Effector memory CD4-positive, alpha-beta T cell (primary cell): ENCODE measurements around the gene CDK6.

ENCODE experiments used
- DNase-seq, 3 donors: peaks; one replicate each; pipeline ENCODE4 v3.0.0-alpha.2; 2020
- H3K27ac ChIP-seq: 2 replicates; pipeline ENCODE4 v1.7.0; 2013; ENCODE audit warnings: mild to moderate bottlenecking, low read length, moderate library complexity; ENCODE audit not compliant: insufficient read depth, poor library complexity, severe bottlenecking
- H3K27me3 ChIP-seq: replicated peaks from 2 replicates; pipeline ENCODE4 v1.7.0; 2013; ENCODE audit warnings: mild to moderate bottlenecking, low read length; ENCODE audit not compliant: insufficient read depth, control insufficient read depth, poor library complexity, severe bottlenecking
- H3K36me3 ChIP-seq: 2 replicates; pipeline ENCODE4 v1.7.0; 2013; ENCODE audit warnings: mild to moderate bottlenecking, low read length, moderate library complexity; ENCODE audit not compliant: control insufficient read depth, insufficient read depth
- H3K4me1 ChIP-seq: 2 replicates; pipeline ENCODE4 v1.7.0; 2013; ENCODE audit warnings: low read length, mild to moderate bottlenecking; ENCODE audit not compliant: control insufficient read depth, insufficient read depth, poor library complexity, severe bottlenecking
- H3K4me3 ChIP-seq: 2 replicates; pipeline ENCODE4 v1.7.0; 2013; ENCODE audit warnings: low read length, low read depth, mild to moderate bottlenecking; ENCODE audit not compliant: insufficient read depth, poor library complexity, severe bottlenecking
- H3K9me3 ChIP-seq: 2 replicates; pipeline ENCODE4 v1.7.0; 2013; ENCODE audit warnings: mild to moderate bottlenecking, low read length, moderate library complexity; ENCODE audit not compliant: control insufficient read depth

The CDK6 gene

GRCh38 chr7:92696584-92696983, 139.8 kb downstream of the CDK6 start:
- Histone ChIP-seq H3K4me3 (no peak overlapping the region), H3K27me3 (no peaks in the 10 kb centered on the region), H3K27ac (no peak overlapping the region), H3K36me3 (no peaks in the 10 kb centered on the region), H3K9me3 (no peaks in the 10 kb centered on the region), H3K4me1 (no peaks in the 10 kb centered on the region)
- no peak for DNase-seq

GRCh38 chr7:92695308-92696261, 140.8 kb downstream of the CDK6 start:
- Histone ChIP-seq H3K4me1 (no peaks in the 10 kb centered on the region), H3K27ac (no peak overlapping the region)

GRCh38 chr7:92694211-92694610, 142.2 kb downstream of the CDK6 start:
- Histone ChIP-seq H3K27ac (no peak overlapping the region), H3K36me3 (no peaks in the 10 kb centered on the region), H3K9me3 (no peaks in the 10 kb centered on the region), H3K4me1 (no peaks in the 10 kb centered on the region), H3K4me3 (no peak overlapping the region), H3K27me3 (no peaks in the 10 kb centered on the region)
- no peak for DNase-seq

More at GRCh38 chr7:92695308-92696261, 140.8 kb downstream of the CDK6 start:
- Histone ChIP-seq H3K36me3 (no peaks in the 10 kb centered on the region), H3K9me3 (no peaks in the 10 kb centered on the region), H3K27me3 (no peaks in the 10 kb centered on the region), H3K4me3 (no peak overlapping the region)
- DNase-seq: no peak

GRCh38 chr7:92693519-92693918, 142.9 kb downstream of the CDK6 start:
- H3K4me3 ChIP-seq: no peak overlapping the region
- no peak for DNase-seq
- H3K36me3 ChIP-seq: no peaks in the 10 kb centered on the region
- H3K27me3 ChIP-seq: no peaks in the 10 kb centered on the region
- H3K27ac ChIP-seq: no peak overlapping the region
- no peaks in the 10 kb centered on the region for H3K4me1 ChIP-seq
- H3K9me3 ChIP-seq: no peaks in the 10 kb centered on the region

GRCh38 chr7:92691578-92691977, 144.8 kb downstream of the CDK6 start:
- no peaks in the 10 kb centered on the region for H3K4me1 ChIP-seq
- no peaks in the 10 kb centered on the region for H3K36me3 ChIP-seq
- DNase-seq: no peak
- no peak overlapping the region for H3K27ac ChIP-seq
- no peaks in the 10 kb centered on the region for H3K27me3 ChIP-seq
- no peak overlapping the region for H3K4me3 ChIP-seq
- H3K9me3 ChIP-seq: no peaks in the 10 kb centered on the region

- H3K27ac ChIP-seq: peak overlapping the region; percentile 51
- peak in 2 of 3 donors; percentile 2 to 15 for DNase-seq
- H3K36me3 ChIP-seq: no peaks in the 10 kb centered on the region
- peaks cover 44% of the 10 kb centered on the region for H3K4me1 ChIP-seq
- no peak overlapping the region for H3K4me3 ChIP-seq
- no peaks in the 10 kb centered on the region for H3K27me3 ChIP-seq
- H3K9me3 ChIP-seq: no peaks in the 10 kb centered on the region
Measured at GRCh38 chr7:92685136-92686042, 151.0 kb downstream of the CDK6 start.

- H3K4me3 ChIP-seq: no peak overlapping the region
- H3K9me3 ChIP-seq: no peaks in the 10 kb centered on the region
- DNase-seq: no peak
- H3K27me3 ChIP-seq: no peaks in the 10 kb centered on the region
- H3K4me1 ChIP-seq: peaks cover 44% of the 10 kb centered on the region
- H3K36me3 ChIP-seq: no peaks in the 10 kb centered on the region
- H3K27ac ChIP-seq: peak overlapping the region; percentile 52
Measured at GRCh38 chr7:92684274-92684673, 152.1 kb downstream of the CDK6 start.

GRCh38 chr7:92682903-92683539, 153.4 kb downstream of the CDK6 start:
- H3K36me3 ChIP-seq: no peaks in the 10 kb centered on the region
- H3K27me3 ChIP-seq: no peaks in the 10 kb centered on the region
- no peaks in the 10 kb centered on the region for H3K9me3 ChIP-seq
- peak overlapping the region; percentile 9 for H3K4me3 ChIP-seq
- H3K27ac ChIP-seq: peak overlapping the region; percentile 52
- H3K4me1 ChIP-seq: peaks cover 50% of the 10 kb centered on the region
- DNase-seq: no peak

- Histone ChIP-seq H3K36me3 (no peaks in the 10 kb centered on the region), H3K4me3 (no peak overlapping the region), H3K9me3 (no peaks in the 10 kb centered on the region), H3K4me1 (peaks cover 50% of the 10 kb centered on the region), H3K27me3 (no peaks in the 10 kb centered on the region), H3K27ac (peak overlapping the region; percentile 52)
- no peak for DNase-seq
Measured at GRCh38 chr7:92682330-92682729, 154.0 kb downstream of the CDK6 start.
